HepG2 (cell line): ENCODE measurements around the gene BCAS1. TPM values are rescaled to one million over a fixed set of nuclear protein-coding genes. Genes with fewer than 3 reads are reported as not detected.

ENCODE experiments used
- ATAD3A ChIP-seq: sonication (generic); formaldehyde crosslinking; IDR thresholded peaks from 2 replicates; pipeline ENCODE4 v1.4.0; 2020; ENCODE audit warnings: missing genetic modification reagents
- BRD4 ChIP-seq: sonication (generic); formaldehyde crosslinking; IDR thresholded peaks from 2 replicates; pipeline ENCODE4 v1.4.0; 2020; ENCODE audit warnings: missing genetic modification reagents
- ELF4 ChIP-seq: sonication (generic); formaldehyde crosslinking; IDR thresholded peaks from 2 replicates; pipeline ENCODE4 v1.5.0; 2020; ENCODE audit warnings: missing genetic modification reagents, mild to moderate bottlenecking, moderate library complexity, borderline replicate concordance
- FOSL2 ChIP-seq: sonication (generic); formaldehyde crosslinking; IDR thresholded peaks from 2 replicates; pipeline ENCODE4 v1.4.0; 2020; ENCODE audit warnings: missing genetic modification reagents
- GATAD2A ChIP-seq: IDR thresholded peaks from 2 replicates; pipeline ENCODE4 v1.6.1; 2016
- KDM5B ChIP-seq: sonication (generic); formaldehyde crosslinking; IDR thresholded peaks from 2 replicates; pipeline ENCODE4 v1.4.0; 2020; ENCODE audit warnings: missing genetic modification reagents, mild to moderate bottlenecking, borderline replicate concordance
- NCOA2 ChIP-seq: sonication (generic); formaldehyde crosslinking; IDR thresholded peaks from 2 replicates; pipeline ENCODE4 v1.8.0; 2022; ENCODE audit warnings: inconsistent platforms
- NFIB ChIP-seq: sonication (generic); formaldehyde crosslinking; IDR thresholded peaks from 2 replicates; pipeline ENCODE4 v1.9.0; 2021; ENCODE audit warnings: missing genetic modification reagents, mild to moderate bottlenecking, borderline replicate concordance
- NR1H2 ChIP-seq: sonication (generic); formaldehyde crosslinking; IDR thresholded peaks from 2 replicates; pipeline ENCODE4 v1.8.1; 2022; ENCODE audit warnings: low read depth, missing genetic modification reagents, borderline replicate concordance
- PCBP2 ChIP-seq: fragments of 200-400 bp; formaldehyde crosslinking; optimal IDR thresholded peaks from 2 replicates; pipeline ENCODE3; 2018; ENCODE audit warnings: low read length, low read depth; ENCODE audit not compliant: poor library complexity, severe bottlenecking
- PHF5A ChIP-seq: IDR thresholded peaks from one replicate; pipeline ENCODE4 v1.6.1; 2018; ENCODE audit warnings: low read depth, missing genetic modification reagents; ENCODE audit not compliant: unreplicated experiment
- POLR2A ChIP-seq, 2 experiments: IDR thresholded peaks; 2 replicates each; pipeline ENCODE4 v1.6.1; 2011; ENCODE audit warnings: low read depth in 2 of 2, low read length in 2 of 2, mild to moderate bottlenecking in 1 of 2, moderate library complexity in 1 of 2; ENCODE audit not compliant: insufficient read depth in 1 of 2
- RFXANK ChIP-seq: IDR thresholded peaks from 2 replicates; pipeline ENCODE4 v1.6.1; 2016
- SOX13 ChIP-seq, 3 experiments: fragments of 450-650 bp in 1 of 3; sonication (generic) in 1 of 3; formaldehyde crosslinking in 1 of 3; IDR thresholded peaks in 2 of 3; conservative IDR thresholded peaks in 1 of 3; 2 replicates each; pipeline versions ENCODE4 v1.5.0 to v1.6.1; 2016 to 2020; ENCODE audit warnings: antibody characterized with exemption in 1 of 3, mild to moderate bottlenecking in 1 of 3, missing compliant biosample characterization in 1 of 3, missing genetic modification reagents in 1 of 3, moderate library complexity in 1 of 3
- TBX3 ChIP-seq: fragments of 450-650 bp; IDR thresholded peaks from 2 replicates; pipeline ENCODE4 v1.6.1; 2017; ENCODE audit warnings: antibody characterized with exemption, mild to moderate bottlenecking, inconsistent platforms, borderline replicate concordance
- TGIF2 ChIP-seq: IDR thresholded peaks from 2 replicates; pipeline ENCODE4 v1.6.1; 2016; ENCODE audit warnings: control low read depth, missing compliant biosample characterization
- ZKSCAN5 ChIP-seq: sonication (generic); formaldehyde crosslinking; IDR thresholded peaks from 2 replicates; pipeline ENCODE4 v1.5.1; 2020; ENCODE audit warnings: mild to moderate bottlenecking, missing genetic modification reagents
- ZMYM2 ChIP-seq: sonication (generic); formaldehyde crosslinking; IDR thresholded peaks from 2 replicates; pipeline ENCODE4 v1.8.0; 2022; ENCODE audit warnings: mild to moderate bottlenecking, missing genetic modification reagents
- ZNF530 ChIP-seq: sonication (generic); formaldehyde crosslinking; IDR thresholded peaks from 2 replicates; pipeline ENCODE4 v1.5.0; 2020; ENCODE audit warnings: low read depth, mild to moderate bottlenecking, missing genetic modification reagents
- ZNF616 ChIP-seq: sonication (generic); formaldehyde crosslinking; IDR thresholded peaks from 2 replicates; pipeline ENCODE4 v1.5.0; 2020; ENCODE audit warnings: low read depth, mild to moderate bottlenecking, missing genetic modification reagents
- ZNF672 ChIP-seq: sonication (generic); formaldehyde crosslinking; IDR thresholded peaks from 2 replicates; pipeline ENCODE4 v1.8.1; 2022; ENCODE audit warnings: missing genetic modification reagents
- polyA plus RNA-seq, 8 experiments: library from polyadenylated mRNA; depleted of rRNA in 3 of 8; stranded (reverse) in 7 of 8; unstranded in 1 of 8; fragments of >200 nt; fragmentation: Illumina TruSeq in 4 of 8; extraction: Trizol in 4 of 8; gene quantifications; 2 replicates each; pipeline versions ENCODE4 v1.2.1 to v1.2.3, GENCODE V29; 2011 to 2016; ENCODE audit warnings: low read depth in 4 of 8, missing spikeins in 1 of 8, mixed read lengths in 1 of 8; ENCODE audit not compliant: insufficient read depth in 1 of 8
- total RNA-seq, 5 experiments: library from RNA; depleted of rRNA; stranded (reverse); fragments of >200 nt; fragmentation: Illumina TruSeq; extraction: Trizol; gene quantifications; 2 replicates each; pipeline ENCODE4 v1.2.3, GENCODE V29; 2016; ENCODE audit warnings: low read depth in 1 of 5
- TF ChIP-seq, protein P1 (sequence below): sonication (generic); formaldehyde crosslinking; IDR thresholded peaks from 2 replicates; pipeline ENCODE4 v1.5.1; 2020; ENCODE audit warnings: mild to moderate bottlenecking, missing genetic modification reagents, moderate library complexity
- TF ChIP-seq, protein P2 (sequence below): sonication (generic); formaldehyde crosslinking; IDR thresholded peaks from 2 replicates; pipeline ENCODE4 v1.8.1; 2023; ENCODE audit warnings: missing genetic modification reagents, inconsistent platforms, borderline replicate concordance
- TF ChIP-seq, protein P3 (sequence below): sonication (generic); formaldehyde crosslinking; IDR thresholded peaks from 2 replicates; pipeline ENCODE4 v1.4.0; 2020; ENCODE audit warnings: missing genetic modification reagents, borderline replicate concordance

The BCAS1 gene
- total and polyA plus RNA-seq, 2 of the 13 experiments (the other 11 are each of a cell fraction or from before 2014, with no cell fraction given) = 0.55 to 0.91 TPM

DNA sequence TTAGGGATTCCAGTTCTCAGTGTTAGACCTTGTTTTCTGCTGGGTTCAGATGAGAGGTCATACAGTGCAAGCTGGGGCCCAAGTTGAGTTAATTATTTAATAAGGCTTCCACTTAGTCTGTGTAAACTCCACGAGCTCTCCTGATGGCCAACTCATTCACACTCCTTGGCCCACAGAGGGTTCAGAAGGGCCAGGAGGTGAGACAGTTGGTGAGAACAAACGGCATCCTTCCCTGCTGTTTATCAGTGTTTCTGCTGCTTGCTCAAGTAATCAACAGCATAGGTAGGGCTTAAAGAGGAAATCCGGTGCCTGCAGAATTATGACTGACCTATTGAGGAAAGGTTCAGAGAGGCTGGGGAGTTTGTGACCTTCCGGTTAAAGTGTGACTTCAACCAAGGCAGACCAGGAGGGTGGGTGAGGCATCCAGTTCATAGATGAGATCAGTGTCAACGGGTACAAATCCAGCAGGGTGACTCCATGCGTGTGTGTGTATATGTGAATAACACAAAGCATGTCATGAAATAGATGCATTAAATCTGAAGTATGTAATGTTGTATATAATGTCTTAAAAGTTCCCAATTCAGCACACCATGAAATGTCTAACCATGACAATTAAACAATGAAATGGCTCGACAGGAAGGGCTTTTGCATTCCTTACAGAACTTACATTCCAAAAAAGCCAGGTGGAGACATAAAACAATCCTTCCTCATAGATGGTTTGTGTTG, 37.4 kb upstream of the BCAS1 start (continued):
- TF ChIP-seq, protein P1, sequence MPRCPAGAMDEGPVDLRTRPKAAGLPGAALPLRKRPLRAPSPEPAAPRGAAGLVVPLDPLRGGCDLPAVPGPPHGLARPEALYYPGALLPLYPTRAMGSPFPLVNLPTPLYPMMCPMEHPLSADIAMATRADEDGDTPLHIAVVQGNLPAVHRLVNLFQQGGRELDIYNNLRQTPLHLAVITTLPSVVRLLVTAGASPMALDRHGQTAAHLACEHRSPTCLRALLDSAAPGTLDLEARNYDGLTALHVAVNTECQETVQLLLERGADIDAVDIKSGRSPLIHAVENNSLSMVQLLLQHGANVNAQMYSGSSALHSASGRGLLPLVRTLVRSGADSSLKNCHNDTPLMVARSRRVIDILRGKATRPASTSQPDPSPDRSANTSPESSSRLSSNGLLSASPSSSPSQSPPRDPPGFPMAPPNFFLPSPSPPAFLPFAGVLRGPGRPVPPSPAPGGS (CRISPR knock-in tag) = peak; percentile 96
- TF ChIP-seq ELF4 (CRISPR knock-in tag) = no peak
- no peak for TF ChIP-seq PCBP2
- TF ChIP-seq FOSL2 = peak; percentile 92
- peak; percentile 94 for TF ChIP-seq PHF5A (CRISPR knock-in tag)
- TF ChIP-seq TGIF2 (CRISPR knock-in tag) = peak; percentile 69; the same call in 1 of the 2 replicates
- TF ChIP-seq POLR2A (IDR thresholded peaks at IDR 0.05; ENCODE audit: insufficient read depth in 1 of 2, low read depth in 2 of 2, low read length in 2 of 2) = peak; percentile 80 to 91
- TF ChIP-seq GATAD2A (CRISPR knock-in tag) = peak; percentile 99
- TF ChIP-seq NCOA2 (CRISPR knock-in tag) = peak; percentile 96
- peak; percentile 33; the same call in 1 of the 2 replicates for TF ChIP-seq KDM5B (CRISPR knock-in tag)
- no peak for TF ChIP-seq ZNF530
- no peak for TF ChIP-seq NR1H2 (CRISPR knock-in tag)
- TF ChIP-seq RFXANK = peak; percentile 93
- TF ChIP-seq NFIB (CRISPR knock-in tag) = no peak
- no peak for TF ChIP-seq ZNF616
- TF ChIP-seq ATAD3A (CRISPR knock-in tag) = no peak
- TF ChIP-seq ZKSCAN5 (CRISPR knock-in tag) = peak; percentile 97
- TF ChIP-seq ZNF672 (CRISPR knock-in tag) = no peak
- TF ChIP-seq ZMYM2 (CRISPR knock-in tag) = peak; percentile 87
- TF ChIP-seq, protein P2, sequence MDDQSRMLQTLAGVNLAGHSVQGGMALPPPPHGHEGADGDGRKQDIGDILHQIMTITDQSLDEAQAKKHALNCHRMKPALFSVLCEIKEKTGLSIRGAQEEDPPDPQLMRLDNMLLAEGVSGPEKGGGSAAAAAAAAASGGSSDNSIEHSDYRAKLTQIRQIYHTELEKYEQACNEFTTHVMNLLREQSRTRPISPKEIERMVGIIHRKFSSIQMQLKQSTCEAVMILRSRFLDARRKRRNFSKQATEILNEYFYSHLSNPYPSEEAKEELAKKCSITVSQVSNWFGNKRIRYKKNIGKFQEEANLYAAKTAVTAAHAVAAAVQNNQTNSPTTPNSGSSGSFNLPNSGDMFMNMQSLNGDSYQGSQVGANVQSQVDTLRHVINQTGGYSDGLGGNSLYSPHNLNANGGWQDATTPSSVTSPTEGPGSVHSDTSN (CRISPR knock-in tag) = no peak
- TF ChIP-seq, protein P3, sequence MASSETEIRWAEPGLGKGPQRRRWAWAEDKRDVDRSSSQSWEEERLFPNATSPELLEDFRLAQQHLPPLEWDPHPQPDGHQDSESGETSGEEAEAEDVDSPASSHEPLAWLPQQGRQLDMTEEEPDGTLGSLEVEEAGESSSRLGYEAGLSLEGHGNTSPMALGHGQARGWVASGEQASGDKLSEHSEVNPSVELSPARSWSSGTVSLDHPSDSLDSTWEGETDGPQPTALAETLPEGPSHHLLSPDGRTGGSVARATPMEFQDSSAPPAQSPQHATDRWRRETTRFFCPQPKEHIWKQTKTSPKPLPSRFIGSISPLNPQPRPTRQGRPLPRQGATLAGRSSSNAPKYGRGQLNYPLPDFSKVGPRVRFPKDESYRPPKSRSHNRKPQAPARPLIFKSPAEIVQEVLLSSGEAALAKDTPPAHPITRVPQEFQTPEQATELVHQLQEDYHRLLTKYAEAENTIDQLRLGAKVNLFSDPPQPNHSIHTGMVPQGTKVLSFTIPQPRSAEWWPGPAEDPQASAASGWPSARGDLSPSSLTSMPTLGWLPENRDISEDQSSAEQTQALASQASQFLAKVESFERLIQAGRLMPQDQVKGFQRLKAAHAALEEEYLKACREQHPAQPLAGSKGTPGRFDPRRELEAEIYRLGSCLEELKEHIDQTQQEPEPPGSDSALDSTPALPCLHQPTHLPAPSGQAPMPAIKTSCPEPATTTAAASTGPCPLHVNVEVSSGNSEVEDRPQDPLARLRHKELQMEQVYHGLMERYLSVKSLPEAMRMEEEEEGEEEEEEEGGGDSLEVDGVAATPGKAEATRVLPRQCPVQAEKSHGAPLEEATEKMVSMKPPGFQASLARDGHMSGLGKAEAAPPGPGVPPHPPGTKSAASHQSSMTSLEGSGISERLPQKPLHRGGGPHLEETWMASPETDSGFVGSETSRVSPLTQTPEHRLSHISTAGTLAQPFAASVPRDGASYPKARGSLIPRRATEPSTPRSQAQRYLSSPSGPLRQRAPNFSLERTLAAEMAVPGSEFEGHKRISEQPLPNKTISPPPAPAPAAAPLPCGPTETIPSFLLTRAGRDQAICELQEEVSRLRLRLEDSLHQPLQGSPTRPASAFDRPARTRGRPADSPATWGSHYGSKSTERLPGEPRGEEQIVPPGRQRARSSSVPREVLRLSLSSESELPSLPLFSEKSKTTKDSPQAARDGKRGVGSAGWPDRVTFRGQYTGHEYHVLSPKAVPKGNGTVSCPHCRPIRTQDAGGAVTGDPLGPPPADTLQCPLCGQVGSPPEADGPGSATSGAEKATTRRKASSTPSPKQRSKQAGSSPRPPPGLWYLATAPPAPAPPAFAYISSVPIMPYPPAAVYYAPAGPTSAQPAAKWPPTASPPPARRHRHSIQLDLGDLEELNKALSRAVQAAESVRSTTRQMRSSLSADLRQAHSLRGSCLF (CRISPR knock-in tag) = no peak
- TF ChIP-seq BRD4 = no peak; the same call in none of the 2 replicates
- TF ChIP-seq SOX13 (IDR thresholded peaks at IDR 0.05) = peak; percentile 57
- peak in 1 of 2 experiments; percentile 88; a peak in 2 of 4 replicates for TF ChIP-seq SOX13 (CRISPR knock-in tag; conservative IDR thresholded peaks at IDR 0.05 in 1 of 2, IDR thresholded peaks at IDR 0.05 in 1 of 2)
- TF ChIP-seq TBX3 = peak; percentile 97
